Measurements from ENCODE around the gene C2. TPM values are rescaled to one million over a fixed set of nuclear protein-coding genes. Genes with fewer than 3 reads are reported as not detected.
"Not testable (repeated sequence)": the region's sequence is repeated elsewhere in the genome, so short reads cannot be mapped to it uniquely, and the experiment has no call there.

Gene C2
- total RNA-seq, 1 experiment from 2014 or later, result 1.5 TPM

- no peak for DNase-seq (ENCODE audit: low read depth)
These were observed 50.4 kb downstream of the C2 start for GRCh38 chr6:31977816-31978431.

DNA sequence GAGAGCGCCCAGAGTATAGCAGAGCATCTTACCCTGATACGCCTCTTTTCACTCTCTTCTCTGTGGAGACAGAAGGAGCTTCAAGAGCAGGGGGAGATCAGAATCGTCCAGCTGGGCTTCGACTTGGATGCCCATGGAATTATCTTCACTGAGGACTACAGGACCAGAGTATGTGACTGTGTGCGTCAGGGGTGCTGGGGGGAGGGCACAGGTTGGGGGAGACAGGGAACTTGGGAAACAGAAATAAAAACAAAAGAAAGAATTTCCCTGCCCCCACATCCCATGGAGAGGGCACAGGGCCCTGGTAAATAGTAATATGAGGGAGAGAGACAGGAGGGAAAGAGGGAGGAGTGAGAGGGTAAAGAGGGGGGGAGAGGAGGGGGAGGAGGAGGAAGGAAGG, 51.3 kb downstream of the C2 start:
- no peak for DNase-seq (ENCODE audit: low read depth)

DNA sequence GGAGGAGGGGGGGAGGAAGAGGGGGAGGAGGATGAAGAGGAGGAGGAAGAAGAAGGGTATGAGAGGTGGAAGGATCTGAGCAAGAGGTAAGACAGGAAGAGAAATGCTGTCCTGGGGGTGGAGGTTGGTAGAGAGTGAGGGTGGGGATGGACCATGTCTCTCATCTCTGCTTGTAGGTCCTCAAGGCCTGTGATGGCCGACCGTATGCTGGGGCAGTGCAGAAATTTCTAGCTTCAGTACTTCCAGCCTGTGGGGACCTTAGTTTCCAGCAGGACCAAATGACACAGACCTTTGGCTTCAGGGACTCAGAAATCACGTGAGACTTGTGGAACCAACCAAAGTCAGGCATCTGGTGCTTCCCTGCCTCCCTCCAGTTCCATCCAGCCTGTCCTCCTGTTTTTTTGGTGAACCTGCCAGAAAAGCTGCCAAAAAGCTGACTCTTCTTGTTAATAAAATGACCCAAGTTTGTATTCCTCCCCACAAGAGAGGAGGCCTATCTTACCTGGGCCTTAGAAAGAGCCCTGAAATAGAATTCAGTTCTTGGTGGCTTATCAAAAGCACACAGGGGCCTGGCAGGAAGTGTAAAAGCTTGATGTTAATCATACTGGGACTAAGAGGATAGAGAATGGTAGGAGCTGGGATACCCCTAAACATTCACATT, 51.9 kb downstream of the C2 start:
- DNase-seq (ENCODE audit: low read depth), result no peak

GRCh38 chr6:31980195-31980876, 52.8 kb downstream of the C2 start:
- DNase-seq (ENCODE audit: low read depth), result not testable (repeated sequence)

GRCh38 chr6:31980998-31981397, 53.5 kb downstream of the C2 start:
- DNase-seq (ENCODE audit: low read depth), result not testable (repeated sequence)

DNA sequence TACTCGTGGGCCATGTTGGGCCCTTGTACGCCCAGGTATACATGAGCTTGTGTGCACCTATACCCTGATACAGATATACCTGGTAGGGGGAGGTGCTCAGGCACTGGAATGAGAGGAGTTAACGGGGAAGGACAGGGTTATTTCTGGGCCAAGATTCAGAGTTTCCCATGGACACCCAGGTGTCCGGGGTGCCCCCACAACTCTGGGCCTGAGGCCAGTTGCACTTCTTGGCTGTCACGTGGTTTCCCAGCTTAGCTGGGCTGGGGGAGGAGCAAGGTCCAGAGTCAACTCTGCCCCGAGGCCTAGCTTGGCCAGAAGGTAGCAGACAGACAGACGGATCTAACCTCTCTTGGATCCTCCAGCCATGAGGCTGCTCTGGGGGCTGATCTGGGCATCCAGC, 54.2 kb downstream of the C2 start, which contains the start of gene C4A:
Gene C4A, plus strand, starts transcription at position 314 of the 400 bp plus-strand sequence. Its CDS starts 51 bp downstream, at position 365.
- not testable (repeated sequence) for DNase-seq (ENCODE audit: low read depth)

DNA sequence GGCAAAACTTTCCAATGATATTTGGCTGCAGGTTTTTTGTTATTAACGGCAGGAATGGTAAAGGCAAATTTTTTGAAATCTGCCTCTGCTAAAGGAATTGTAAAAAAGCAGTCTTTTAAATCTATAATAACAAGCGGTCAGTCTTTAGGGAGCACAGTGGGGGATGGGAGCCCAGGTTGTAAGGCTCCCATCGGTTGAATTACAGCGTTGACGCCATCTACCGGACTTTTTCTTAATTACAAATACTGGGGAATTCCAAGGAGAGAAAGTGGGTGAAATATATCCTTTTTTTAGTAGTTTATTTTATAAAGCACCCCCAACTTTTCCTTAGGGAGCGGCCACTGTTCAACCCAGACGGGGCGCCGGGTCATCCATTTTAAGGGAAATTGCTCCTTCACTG, 61.8 kb downstream of the C2 start:
- not testable (repeated sequence) for DNase-seq (ENCODE audit: low read depth)

DNA sequence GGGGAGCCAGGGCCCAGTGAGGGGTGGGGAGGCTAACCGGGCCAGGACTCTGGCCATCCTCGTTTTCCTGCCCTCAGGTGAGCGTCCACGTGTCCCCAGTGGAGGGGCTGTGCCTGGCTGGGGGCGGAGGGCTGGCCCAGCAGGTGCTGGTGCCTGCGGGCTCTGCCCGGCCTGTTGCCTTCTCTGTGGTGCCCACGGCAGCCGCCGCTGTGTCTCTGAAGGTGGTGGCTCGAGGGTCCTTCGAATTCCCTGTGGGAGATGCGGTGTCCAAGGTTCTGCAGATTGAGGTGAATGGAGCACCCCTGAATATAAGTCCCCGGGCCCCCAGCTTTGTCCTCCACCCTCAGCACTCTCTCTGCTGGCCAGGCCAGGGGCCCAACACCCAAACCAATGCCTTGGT, 66.9 kb downstream of the C2 start:
- DNase-seq (ENCODE audit: low read depth), result not testable (repeated sequence)

Other genes starting within 250 kb of the C2 start
- 1.8 TPM in 1 of 2 replicates, not detected in the other for gene LY6G5C, start 246.7 kb upstream of the C2 start, total RNA-seq (2014; rRNA removed; shearing (Covaris generic))
- gene ABHD16A, start 224.4 kb upstream of the C2 start, total RNA-seq (2014; rRNA removed; shearing (Covaris generic)), result 55.2 and 64.4 TPM in 2 replicates
- gene LY6G6F, start 220.9 kb upstream of the C2 start, total RNA-seq (2014; rRNA removed; shearing (Covaris generic)), result not detected in 2 replicates
- gene LY6G6D, start 212.4 kb upstream of the C2 start, total RNA-seq (2014; rRNA removed; shearing (Covaris generic)), result not detected in 2 replicates
- not detected in 2 replicates for gene LY6G6C, start 206.0 kb upstream of the C2 start, total RNA-seq (2014; rRNA removed; shearing (Covaris generic))
- not detected in 2 replicates for gene MPIG6B, start 204.3 kb upstream of the C2 start, total RNA-seq (2014; rRNA removed; shearing (Covaris generic))
- 46.1 and 55.6 TPM in 2 replicates for gene DDAH2, start 198.4 kb upstream of the C2 start, total RNA-seq (2014; rRNA removed; shearing (Covaris generic))
- 1,198 and 1,241 TPM in 2 replicates for gene CLIC1, start 191.2 kb upstream of the C2 start, total RNA-seq (2014; rRNA removed; shearing (Covaris generic))
- 19.9 and 20.9 TPM in 2 replicates for gene MSH5, start 187.7 kb upstream of the C2 start, total RNA-seq (2014; rRNA removed; shearing (Covaris generic))
- gene SAPCD1, start 165.1 kb upstream of the C2 start, total RNA-seq (2014; rRNA removed; shearing (Covaris generic)), result 0.27 and 1.6 TPM in 2 replicates
- gene VWA7, start 150.4 kb upstream of the C2 start, total RNA-seq (2014; rRNA removed; shearing (Covaris generic)), result 0.34 TPM in 1 of 2 replicates, not detected in the other
- gene VARS1, start 132.0 kb upstream of the C2 start, total RNA-seq (2014; rRNA removed; shearing (Covaris generic)), result 77.3 and 80.3 TPM in 2 replicates
- gene LSM2, start 120.8 kb upstream of the C2 start, total RNA-seq (2014; rRNA removed; shearing (Covaris generic)), result 91.8 and 146 TPM in 2 replicates
- gene HSPA1L, start 112.4 kb upstream of the C2 start, total RNA-seq (2014; rRNA removed; shearing (Covaris generic)), result 0.12 and 0.80 TPM in 2 replicates
- 148 and 171 TPM in 2 replicates for gene HSPA1A, start 112.2 kb upstream of the C2 start, total RNA-seq (2014; rRNA removed; shearing (Covaris generic))
- gene HSPA1B, start 100.0 kb upstream of the C2 start, total RNA-seq (2014; rRNA removed; shearing (Covaris generic)), result 194 and 206 TPM in 2 replicates
- 46.6 and 51.0 TPM in 2 replicates for gene NEU1, start 64.9 kb upstream of the C2 start, total RNA-seq (2014; rRNA removed; shearing (Covaris generic))
- gene SLC44A4, start 48.7 kb upstream of the C2 start, total RNA-seq (2014; rRNA removed; shearing (Covaris generic)), result not detected in 2 replicates
- gene EHMT2, start 30.0 kb upstream of the C2 start, total RNA-seq (2014; rRNA removed; shearing (Covaris generic)), result 72.8 and 80.6 TPM in 2 replicates
- 7.5 and 9.8 TPM in 2 replicates for gene ZBTB12, start 25.6 kb upstream of the C2 start, total RNA-seq (2014; rRNA removed; shearing (Covaris generic))
- gene CFB, start 18.4 kb downstream of the C2 start, total RNA-seq (2014; rRNA removed; shearing (Covaris generic)), result 0.18 and 0.86 TPM in 2 replicates
- 180 and 195 TPM in 2 replicates for gene NELFE, start 31.3 kb downstream of the C2 start, total RNA-seq (2014; rRNA removed; shearing (Covaris generic))
- 59.7 and 62.5 TPM in 2 replicates for gene SKIC2, start 31.5 kb downstream of the C2 start, total RNA-seq (2014; rRNA removed; shearing (Covaris generic))
- gene DXO, start 44.4 kb downstream of the C2 start, total RNA-seq (2014; rRNA removed; shearing (Covaris generic)), result 24.3 and 26.0 TPM in 2 replicates
- gene C4A, start 54.3 kb downstream of the C2 start, total RNA-seq (2014; rRNA removed; shearing (Covaris generic)), result 0.27 and 3.2 TPM in 2 replicates
- gene C4B, start 87.1 kb downstream of the C2 start, total RNA-seq (2014; rRNA removed; shearing (Covaris generic)), result 0.30 and 3.7 TPM in 2 replicates
- gene CYP21A2, start 110.7 kb downstream of the C2 start, total RNA-seq (2014; rRNA removed; shearing (Covaris generic)), result not detected in 2 replicates
- gene TNXB, start 181.6 kb downstream of the C2 start, total RNA-seq (2014; rRNA removed; shearing (Covaris generic)), result 0.11 and 0.24 TPM in 2 replicates
- 16.6 and 17.7 TPM in 2 replicates for gene ATF6B, start 200.5 kb downstream of the C2 start, total RNA-seq (2014; rRNA removed; shearing (Covaris generic))
- gene FKBPL, start 202.6 kb downstream of the C2 start, total RNA-seq (2014; rRNA removed; shearing (Covaris generic)), result 12.7 and 20.2 TPM in 2 replicates
- not detected in 2 replicates for gene PRRT1, start 224.2 kb downstream of the C2 start, total RNA-seq (2014; rRNA removed; shearing (Covaris generic))
- 29.4 and 145 TPM in 2 replicates for gene PPT2, start 226.4 kb downstream of the C2 start, total RNA-seq (2014; rRNA removed; shearing (Covaris generic))
- gene EGFL8, start 236.9 kb downstream of the C2 start, total RNA-seq (2014; rRNA removed; shearing (Covaris generic)), result 0.21 and 2.2 TPM in 2 replicates
- 37.4 and 42.6 TPM in 2 replicates for gene AGPAT1, start 248.4 kb downstream of the C2 start, total RNA-seq (2014; rRNA removed; shearing (Covaris generic))